Measurements from ENCODE around the gene CTBP2.

CTBP2 gene

DNA sequence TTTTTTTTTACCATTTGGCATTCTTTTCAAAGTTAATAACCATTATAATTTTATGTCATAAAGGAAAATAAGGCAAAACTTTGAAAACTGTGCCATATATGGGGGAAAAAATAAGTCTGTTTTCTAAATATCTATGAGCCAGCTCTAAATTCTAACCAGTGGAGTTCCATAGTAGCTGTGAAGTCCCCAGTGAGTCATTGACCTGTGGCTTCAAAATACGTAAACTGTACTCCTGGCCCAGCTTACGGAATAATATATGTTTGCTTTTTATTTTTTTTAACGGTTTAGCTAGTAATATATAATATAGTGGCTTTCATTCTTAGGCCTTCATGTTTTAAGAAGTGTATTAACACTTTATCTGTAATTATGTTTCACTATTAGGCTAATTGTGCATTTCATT lies 197.9 kb downstream of the CTBP2 start:
- DNase-seq = no peak

DNA sequence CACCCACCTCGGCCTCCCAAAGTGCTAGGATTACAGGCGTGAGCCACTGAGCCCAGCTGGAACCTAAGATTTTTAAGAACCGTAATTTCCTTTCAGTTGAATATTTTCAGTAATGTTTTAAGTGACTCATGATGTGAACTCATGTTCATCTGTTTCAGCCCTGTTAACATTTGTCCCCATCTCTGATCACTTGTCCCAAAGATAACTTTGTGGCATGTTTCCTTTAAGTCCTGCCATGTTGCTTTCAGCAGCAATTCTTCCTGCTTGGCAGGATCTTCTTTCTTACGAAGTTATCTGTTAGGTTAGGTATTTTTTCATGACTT lies 199.2 kb downstream of the CTBP2 start:
- no peak for DNase-seq

DNA sequence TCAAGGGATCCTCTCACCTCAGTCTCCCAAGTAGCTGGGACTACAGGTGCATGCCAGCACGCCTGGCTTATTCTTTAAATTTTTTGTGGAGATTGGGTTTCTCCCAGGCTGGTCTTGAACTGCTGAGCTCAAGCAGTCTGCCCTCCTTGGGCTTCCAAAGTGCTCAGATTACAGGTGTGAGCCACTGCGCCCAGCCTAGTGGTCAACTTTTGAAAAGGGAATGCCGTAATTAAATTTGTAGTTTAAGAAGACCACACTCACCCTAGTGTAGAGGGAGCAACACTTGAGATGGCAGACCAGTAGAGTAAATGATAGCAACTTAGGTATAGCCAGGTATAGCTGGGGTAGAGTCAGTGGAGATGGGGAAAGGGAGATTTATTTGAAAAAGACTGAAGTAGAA lies 200.8 kb downstream of the CTBP2 start:
- no peak for DNase-seq

DNA sequence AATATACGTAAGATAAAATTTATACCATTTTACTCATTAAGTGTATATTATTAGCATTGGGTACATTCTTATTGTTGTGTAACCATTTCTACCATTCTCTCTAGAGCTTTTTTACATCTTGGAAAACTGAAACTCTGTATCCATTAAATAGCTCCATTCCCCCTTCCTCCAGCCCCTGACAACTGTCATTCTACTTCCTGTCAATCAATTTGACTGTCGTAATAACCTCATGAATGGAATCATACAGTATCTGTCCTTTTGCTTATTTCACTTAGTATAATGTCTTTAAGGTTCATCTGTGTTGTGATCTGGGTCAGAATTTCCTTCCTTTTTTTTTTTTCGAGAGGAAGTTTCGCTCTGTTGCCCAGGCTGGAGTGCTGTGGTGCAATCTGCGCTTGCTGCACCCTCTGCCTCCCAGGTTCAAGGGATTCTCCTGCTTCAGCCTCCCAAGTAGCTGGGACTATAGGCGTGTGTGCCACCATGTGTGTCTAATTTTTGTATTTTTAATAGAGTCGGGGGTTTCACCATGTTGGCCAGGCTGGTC lies 202.9 kb downstream of the CTBP2 start:
- peak; percentile 63 to 77 for DNase-seq

DNA sequence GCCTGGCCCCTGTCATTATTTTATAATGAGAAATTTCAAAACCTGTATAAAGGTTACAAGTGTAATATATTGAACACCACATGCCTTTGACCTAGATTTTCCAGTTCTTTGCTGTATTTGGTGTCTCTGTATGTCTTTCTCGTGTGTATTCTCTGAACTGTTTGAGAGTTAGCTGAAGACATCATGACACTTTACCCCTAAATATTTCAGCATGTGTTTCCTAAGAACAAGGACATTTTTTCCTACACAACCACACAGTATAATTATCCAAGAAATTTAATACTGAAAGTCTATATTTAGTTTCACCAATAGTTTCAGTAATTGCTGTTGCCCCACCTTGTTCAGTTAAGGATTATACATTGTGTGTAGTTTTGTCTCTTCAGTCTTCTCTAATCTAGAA lies 203.6 kb downstream of the CTBP2 start:
- no peak for DNase-seq

DNA sequence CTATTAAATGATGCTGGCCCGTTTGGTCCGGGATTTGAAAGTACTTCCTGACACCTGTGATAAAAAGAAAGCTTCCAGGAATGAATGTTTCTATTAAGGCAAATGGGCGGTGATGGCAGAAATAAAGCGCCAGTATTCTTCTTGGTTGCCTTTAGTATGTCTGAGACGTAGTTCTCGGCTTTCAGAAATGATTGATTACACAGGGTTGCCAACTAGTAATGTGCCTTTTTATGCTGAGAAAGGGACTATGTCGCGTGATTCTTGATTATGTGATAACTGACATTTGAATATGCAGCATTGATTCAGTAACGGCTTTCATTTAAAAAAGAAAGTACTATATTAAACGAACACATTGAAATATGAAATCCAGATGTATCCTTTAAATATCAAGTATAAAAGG lies 204.5 kb downstream of the CTBP2 start:
- DNase-seq = no peak

DNA sequence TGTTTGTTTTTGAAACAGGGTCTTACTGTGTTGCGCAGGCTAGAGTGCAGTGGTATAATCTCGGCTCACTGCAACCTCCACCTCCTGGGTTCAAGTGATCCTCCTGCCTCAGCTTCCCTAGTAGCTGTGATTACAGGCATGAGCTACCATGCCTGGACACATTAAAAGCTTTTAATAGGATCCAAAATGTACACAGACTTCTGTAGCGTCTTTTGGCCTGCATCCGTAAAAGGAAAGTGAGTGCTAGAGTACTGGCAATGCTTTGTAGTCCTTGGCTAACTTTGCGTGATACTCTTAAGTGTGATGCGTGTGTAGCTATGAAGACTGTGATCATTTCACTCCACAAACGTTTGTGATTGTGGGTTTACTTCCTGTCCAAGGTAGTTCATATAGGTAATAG lies 205.1 kb downstream of the CTBP2 start:
- no peak for DNase-seq

DNA sequence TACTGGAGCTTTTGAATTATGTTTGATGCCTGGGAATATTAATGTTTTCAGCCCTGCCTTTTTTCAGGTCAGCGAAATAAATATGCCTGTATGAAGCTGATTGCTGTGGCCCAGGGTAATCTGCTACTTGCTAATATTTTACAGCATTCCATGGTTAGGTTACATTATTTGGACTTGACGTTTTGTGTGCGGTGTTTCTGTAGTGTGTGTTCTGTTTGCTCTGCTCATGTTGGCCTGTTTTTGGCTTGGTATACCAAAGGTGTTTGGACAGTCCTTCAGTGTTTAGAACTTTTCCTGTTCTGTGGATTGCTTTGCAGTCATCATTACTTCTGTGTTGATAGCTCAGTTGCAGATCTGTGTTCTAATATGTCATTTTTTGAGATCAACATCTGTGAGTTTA lies 206.9 kb downstream of the CTBP2 start:
- DNase-seq = no peak

DNA sequence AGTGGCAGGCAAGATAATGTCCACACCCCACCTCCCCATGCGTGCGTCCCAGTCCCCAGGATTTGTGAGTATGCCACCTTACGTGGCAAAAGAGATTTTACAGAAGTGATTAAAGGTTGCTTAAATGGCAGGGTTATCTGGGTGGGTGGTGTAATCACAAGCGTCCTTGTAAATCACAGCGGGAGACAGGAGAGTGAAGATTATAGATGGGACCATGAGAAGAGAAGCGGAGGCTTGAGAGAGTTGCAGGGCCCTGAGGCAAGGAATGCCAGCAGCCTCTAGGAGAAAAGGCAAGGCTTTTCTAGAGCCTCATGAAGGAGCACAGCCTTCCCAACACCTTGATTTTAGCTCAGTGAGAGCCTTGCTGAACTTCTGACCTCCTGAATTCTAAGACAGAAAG lies 208.2 kb downstream of the CTBP2 start:
- DNase-seq = no peak

DNA sequence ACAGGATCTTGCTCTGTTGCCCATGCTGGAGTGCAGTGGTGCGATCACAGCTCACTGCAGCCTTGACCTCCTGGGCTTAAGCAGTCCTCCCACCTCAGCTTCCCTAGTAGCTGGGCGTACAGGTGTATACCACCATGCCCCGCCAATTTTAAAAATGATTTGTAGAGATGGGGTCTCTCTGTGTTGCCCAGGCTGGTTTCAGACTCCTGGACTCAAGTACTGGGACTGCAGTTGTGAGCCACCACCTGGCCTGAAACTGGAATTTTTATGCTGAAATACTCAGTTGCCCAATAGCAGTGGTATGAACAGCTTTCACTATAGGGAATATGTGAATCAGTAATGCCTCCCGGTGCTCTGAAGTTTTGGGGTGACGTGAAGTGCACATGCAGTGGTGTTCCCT lies 210.8 kb downstream of the CTBP2 start:
- no peak for DNase-seq

DNA sequence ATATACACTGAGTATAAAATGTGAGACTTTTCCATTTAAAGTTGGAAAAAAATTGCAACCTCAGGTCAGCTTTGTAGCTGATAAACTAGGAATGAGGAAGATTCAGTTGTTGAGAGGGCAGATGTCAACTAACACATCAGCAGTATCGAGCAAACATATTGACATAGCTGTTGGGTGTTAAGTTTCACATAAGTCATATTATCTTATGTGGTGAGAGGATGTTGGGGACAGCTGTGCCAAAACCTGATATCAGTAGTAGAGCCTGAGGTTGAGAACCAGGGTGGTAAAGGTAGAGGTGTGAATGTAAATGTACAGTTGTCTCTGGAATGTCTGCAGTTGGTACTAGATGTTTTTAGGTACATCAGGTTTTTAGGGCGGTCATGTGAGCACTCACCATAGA lies 213.4 kb downstream of the CTBP2 start:
- DNase-seq = no peak

DNA sequence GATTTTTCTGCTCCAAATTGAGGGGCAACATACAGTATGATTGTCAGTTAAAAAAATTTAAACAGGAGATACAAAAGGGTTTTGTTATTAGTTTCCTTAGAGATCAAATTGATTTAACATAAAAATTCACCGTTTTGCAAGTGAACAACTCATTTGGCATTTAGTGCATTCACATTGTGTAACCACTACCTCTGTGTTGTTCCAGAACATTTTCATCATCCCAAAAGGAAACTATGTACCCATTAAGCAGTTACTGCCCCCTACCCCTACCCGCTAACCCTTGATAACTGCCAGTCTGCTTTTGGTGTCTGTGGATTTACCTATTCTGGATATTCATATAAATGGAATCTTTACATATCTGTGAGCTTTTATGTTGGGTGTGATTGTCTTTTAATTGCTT lies 215.4 kb downstream of the CTBP2 start:
- DNase-seq = no peak

DNA sequence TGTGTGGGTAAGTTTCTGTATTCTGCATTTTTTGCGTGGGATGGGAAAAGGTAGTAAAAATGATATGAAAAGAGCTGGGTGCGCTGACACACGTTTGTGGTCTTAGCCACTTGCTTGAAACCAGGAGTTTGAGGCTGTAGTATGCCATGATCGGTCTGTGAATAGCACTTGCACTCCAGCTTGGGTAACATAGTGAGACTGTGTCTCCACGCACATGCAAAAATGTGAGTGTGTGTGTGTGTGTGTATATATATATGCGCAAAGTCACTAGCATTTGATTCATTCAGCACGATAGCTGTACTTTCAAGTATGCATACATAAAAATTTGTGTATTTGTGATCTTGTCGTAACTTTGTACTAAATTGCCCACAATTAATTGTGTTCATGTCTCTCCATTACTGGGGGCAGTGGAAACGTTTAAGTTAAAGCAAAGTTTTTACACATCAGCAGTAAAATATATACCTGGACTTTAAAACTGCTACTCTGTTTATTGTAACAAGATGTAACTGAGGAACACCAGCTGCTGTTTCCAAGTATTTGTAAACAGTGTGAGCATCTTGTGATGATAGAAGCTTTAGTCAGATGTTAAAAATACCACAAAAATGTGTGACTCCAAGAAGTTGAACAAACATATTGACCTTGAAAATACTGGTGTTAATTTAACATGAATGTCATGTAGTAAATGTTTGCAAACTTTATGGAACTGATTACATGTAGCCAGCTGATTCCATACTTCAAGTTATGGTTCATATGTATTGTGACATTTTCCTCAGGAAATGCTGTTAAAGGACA lies 216.9 kb downstream of the CTBP2 start:
- peak; percentile 63 to 64 for DNase-seq

DNA sequence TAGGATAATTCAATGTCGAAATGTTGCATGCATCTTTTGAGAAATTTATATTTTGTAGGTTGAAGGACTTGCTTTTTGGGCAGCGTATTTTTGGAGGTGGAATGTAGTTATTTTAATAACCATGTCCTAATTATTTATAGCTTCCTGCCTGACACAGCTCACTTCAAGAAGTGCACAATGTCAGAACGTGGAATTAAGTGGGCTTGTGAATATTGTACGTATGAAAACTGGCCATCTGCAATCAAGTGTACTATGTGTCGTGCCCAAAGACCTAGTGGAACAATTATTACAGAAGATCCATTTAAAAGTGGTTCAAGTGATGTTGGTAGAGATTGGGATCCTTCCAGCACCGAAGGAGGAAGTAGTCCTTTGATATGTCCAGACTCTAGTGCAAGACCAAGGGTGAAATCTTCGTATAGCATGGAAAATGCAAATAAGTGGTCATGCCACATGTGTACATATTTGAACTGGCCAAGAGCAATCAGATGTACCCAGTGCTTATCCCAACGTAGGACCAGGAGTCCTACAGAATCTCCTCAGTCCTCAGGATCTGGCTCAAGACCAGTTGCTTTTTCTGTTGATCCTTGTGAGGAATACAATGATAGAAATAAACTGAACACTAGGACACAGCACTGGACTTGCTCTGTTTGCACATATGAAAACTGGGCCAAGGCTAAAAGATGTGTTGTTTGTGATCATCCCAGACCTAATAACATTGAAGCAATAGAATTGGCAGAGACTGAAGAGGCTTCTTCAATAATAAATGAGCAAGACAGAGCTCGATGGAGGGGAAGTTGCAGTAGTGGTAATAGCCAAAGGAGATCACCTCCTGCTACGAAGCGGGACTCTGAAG lies 217.8 kb downstream of the CTBP2 start:
- peak; percentile 26 to 43 for DNase-seq

DNA sequence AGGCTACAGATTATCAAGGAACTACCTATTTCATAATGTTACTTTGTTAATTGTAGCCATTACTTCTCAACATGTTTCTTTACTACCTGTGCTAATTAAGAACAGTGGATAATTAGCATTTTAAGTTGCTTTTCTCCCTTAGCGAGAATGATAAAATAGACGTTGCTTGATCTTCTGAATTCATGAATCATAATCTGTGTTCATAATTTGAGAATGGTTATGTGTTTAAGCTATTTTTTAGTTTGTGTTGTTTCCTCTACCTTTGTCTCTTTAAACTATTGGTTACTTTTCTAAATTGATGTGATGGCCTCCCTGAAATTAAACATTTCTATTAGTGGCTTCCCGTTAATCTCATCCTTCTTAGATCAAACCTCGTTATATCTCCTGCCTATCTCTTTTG lies 218.5 kb downstream of the CTBP2 start, which contains the start of gene ZRANB1:
ZRANB1 (plus strand) TSS at position 301 of the 400 bp plus-strand sequence. CDS start 371 bp downstream, outside the sequence.
- no peak for DNase-seq

DNA sequence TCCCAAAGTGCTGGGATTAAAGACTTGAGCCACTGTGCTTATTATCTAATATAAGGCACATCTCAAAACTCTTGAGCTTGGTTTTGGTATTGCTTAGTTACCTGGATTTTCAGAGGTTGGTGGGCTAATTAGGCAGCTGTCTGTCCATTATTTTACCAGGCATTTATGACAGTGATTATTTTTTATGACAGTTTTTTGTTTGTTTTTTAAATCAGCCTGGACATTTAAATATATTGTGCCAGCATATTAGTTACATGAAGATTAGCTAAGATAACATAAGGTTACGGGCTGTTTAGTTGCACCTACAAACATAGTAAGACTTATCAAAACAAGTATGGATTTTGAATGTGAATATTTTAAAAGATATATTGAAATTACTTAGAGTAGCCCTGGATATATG lies 221.1 kb downstream of the CTBP2 start:
- DNase-seq = no peak

DNA sequence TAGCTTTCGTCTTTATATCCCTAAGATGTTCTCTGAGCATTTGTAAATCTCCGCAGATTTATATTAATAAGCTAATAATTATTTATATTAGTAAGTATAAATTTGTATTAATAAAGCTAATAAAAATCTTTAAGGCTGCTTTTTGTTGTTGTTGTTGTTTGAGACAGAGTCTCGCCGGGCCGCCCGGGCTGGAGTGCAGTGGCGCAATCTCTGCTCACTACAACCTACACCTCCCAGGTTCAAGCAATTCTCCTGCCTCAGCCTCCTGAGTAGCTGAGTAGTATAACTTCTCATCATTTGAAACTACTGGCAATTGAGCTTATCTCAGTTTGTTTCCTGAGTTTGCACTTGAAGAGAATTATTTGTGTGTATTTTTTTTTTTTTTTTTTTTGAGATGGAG lies 223.6 kb downstream of the CTBP2 start:
- no peak for DNase-seq

DNA sequence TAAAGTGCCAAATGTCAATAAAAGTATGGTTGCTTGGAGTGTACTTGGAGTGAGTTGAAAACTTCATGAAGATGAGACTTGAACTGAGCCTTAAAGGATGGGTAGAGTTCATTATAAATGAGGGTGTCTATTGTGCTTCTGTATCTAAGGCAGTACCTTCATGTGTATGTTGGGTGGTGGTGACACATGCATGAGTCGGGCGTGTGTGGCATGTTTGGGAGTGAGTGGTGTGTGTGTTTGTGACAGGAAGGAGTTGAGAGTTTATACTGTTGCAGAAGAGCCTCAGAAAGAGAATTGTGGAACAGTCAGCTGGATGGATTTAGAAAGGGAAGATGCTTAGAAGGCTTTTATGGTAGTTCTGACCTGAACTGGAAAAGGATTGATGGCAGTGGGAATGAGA lies 224.4 kb downstream of the CTBP2 start:
- peak in 1 of 2 donors; percentile 25 for DNase-seq
